GM19455 (cell line): ENCODE data around the gene NPY.
"Not testable (repeated sequence)": the region's sequence is repeated elsewhere in the genome, so short reads cannot be mapped to it uniquely, and the experiment has no call there.

Source experiments
- ATAC-seq: cut with Tn5 transposase; IDR thresholded peaks from one replicate; pipeline ENCODE4 v1.9.1; 2021; ENCODE audit not compliant: unreplicated experiment

NPY gene

GRCh38 chr7:24283897-24284698 is at the start of gene NPY:
Gene NPY, plus strand, starts transcription at chr7:24284190. Its CDS starts 1,051 bp downstream, at chr7:24285241.
- no peak for ATAC-seq

DNA sequence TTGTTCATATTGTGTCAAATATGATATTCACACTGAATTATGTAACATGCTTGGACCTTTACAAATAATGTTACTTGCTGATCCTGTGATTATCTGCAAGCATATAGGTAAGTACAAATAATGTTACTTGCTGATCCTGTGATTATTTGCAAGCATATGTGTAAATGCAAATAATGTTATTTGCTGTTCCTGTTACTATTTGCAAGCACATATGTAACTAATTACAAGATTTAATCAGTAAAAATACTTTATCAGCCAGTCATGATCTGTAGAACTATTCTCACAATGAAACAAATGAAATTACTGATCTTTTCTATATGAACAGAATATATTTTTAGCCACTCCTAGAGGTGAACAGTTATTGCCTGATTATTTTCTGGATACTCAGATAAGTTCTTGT is 44.7 kb upstream of the NPY start:
- ATAC-seq, result no peak

GRCh38 chr7:24241206-24241605 is 42.8 kb upstream of the NPY start:
- ATAC-seq, result no peak

DNA sequence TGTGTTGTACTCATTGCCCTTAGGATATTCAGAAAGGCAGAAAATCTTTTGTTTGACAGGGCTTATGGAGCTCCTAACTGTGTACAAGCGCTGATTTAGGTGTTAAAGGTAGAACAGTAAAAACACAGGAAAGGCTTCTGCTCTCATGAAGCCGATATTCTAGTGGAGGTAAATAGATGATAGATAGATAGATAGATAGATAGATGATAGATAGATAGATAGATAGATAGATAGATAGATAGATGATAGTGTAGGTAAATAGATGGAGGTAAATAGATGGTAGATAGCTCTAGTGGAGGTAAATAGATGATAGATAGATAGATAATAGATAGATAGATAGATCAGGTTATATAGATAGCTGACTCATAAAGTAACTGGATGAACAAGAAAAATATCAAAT is 39.4 kb upstream of the NPY start:
- ATAC-seq, result no peak

DNA sequence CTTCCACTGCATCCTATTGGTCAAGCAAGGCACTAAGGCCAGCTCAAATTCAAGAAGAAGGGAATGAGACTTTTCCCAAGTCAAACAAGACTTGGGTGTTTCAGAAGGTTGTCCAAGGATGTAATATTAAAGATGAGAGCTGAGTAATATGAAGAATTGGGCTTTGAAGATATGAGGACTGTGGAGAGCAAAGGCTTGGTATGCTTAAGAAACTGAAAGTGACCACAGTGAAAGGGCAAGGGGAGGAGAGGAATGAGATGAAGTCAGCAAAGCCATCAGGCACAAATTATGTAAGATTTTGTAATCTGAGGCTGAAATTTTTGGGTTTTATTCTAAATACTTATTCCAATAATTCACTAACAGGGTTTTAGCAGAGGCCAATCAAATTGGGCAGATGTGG is 38.6 kb upstream of the NPY start:
- no peak for ATAC-seq

DNA sequence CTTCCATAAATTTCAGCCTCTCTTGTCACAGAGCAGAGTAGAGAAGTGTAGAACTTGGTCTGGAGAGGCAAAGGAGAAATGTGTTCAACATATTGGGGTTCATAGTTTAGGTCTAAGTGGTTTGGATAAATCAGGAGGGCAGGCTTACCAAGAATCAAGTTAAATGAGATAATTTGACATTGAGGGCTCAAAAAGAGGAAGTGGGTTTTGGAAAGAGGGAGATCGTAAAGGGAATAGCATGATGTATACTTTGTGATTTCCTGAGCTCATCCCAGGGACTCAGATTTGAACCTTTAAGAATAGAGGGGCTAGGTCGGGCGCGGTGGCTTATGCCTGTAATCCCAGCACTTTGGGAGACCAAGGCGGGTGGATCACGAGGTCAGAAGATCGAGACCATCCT is 34.7 kb upstream of the NPY start:
- ATAC-seq, result no peak

DNA sequence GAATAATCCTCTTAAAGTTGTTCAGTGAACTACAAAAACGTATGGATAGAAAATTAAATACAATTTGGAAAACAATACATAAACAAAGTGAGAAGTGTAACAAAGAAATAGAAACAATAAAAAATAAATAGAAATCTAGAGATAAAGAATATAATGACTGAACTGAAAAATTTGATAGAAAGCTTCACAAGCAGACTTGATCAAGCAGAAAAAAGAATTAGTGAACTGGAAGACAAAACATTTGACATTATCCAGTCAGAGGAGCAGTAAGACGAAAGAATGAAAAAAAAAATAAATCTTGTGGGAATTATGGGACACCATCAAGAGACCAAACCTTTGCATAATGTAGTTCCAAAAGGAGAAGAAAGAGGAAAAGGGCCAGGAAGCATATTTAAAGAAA is 32.4 kb upstream of the NPY start:
- no peak for ATAC-seq

DNA sequence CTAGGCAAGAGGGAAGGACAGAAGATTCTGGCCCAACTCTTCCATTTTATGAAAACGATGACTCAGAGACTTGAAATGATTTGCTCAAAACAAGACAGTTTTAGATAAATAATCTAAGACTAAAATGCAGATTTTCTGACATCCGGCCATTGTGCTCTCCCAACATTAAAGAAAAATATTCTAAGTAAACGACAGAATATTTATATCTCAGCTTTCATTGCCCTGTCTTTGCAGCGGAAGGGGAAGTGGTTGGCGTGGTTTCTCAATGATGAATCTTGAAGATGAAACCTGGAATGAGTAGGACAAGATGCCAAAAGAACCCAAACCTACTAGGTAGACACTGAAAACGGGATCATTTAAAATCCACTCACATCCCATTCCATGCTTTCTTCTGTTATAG is 28.9 kb upstream of the NPY start:
- no peak for ATAC-seq

DNA sequence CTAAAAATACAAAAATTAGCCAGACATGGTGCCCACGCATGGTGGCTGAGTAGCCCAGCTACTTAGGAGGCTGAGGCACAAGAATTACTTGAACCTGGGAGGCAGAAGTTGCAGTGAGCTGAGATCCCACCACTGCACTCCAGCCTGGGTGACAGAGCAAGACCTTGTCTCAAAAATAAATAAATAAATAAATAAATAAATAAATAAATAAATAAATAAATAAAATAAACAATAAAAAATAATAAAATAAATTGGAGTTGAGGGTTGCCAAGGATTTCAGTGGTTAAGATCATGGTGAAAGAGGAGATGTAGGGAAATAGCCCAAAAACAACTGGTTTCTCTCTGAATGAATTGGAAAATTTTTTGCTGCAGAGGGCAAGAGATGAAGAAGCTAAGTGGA is 25.7 kb upstream of the NPY start:
- ATAC-seq, result not testable (repeated sequence)

DNA sequence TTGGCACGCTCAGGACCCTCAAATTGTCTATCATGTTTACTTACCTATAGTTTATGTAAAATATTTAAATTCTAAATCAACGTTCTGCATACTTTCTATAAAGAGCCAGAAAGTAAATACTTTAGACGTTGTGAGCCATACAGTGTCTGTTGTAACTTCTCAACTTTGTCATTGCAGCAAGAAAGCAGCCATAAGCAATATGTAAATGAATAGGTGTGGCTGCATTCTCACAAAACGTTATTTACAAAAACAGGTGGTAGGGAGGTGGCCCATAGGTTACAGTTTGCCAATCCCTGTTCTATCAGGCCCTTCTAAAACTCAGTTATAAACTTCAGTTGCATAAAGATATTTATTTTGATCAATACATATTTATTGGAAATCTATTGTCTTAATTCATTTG is 12.1 kb upstream of the NPY start:
- no peak for ATAC-seq

- no peak for ATAC-seq
These were observed 4.5 kb upstream of the NPY start for GRCh38 chr7:24279512-24279911.

GRCh38 chr7:24283554-24283896 is 465 bp upstream of the NPY start:
- ATAC-seq, result no peak

DNA sequence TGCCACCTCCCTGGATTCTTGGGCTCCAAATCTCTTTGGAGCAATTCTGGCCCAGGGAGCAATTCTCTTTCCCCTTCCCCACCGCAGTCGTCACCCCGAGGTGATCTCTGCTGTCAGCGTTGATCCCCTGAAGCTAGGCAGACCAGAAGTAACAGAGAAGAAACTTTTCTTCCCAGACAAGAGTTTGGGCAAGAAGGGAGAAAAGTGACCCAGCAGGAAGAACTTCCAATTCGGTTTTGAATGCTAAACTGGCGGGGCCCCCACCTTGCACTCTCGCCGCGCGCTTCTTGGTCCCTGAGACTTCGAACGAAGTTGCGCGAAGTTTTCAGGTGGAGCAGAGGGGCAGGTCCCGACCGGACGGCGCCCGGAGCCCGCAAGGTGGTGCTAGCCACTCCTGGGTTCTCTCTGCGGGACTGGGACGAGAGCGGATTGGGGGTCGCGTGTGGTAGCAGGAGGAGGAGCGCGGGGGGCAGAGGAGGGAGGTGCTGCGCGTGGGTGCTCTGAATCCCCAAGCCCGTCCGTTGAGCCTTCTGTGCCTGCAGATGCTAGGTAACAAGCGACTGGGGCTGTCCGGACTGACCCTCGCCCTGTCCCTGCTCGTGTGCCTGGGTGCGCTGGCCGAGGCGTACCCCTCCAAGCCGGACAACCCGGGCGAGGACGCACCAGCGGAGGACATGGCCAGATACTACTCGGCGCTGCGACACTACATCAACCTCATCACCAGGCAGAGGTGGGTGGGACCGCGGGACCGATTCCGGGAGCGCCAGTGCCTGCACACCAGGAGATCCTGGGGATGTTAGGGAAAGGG is 913 bp downstream of the NPY start:
- no peak for ATAC-seq

DNA sequence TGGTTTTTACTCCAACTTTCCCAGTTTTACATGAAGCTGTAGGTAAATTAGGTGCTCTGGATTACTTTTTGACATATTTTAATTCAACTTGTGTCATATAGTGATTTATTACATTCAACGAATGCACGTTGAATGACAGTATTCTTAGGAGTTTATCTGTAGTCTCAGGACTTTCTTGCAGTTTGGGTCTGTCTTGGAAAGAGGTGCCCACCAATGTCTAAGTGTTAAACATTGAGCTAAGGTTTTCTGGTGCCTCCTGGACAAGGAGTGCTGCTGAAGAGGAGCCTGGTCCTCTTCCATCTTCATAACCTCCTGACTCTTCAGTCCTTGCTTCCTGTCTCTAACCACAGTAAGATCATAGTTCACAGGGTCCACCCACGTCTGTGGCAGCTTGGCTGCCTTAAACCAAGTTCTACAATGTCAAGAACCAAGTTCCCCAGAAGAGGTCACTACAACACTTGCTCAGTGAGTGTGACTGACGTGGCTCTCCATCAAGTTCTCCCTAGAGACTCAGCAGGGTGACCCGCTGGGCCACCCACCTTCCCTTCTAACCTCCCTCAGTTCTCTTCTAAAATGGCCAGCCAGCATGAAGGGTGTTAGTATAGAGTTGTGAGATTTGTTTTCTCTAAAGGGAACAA is 6.1 kb downstream of the NPY start:
- ATAC-seq, result peak; percentile 99

GRCh38 chr7:24291271-24291670 is 7.3 kb downstream of the NPY start:
- no peak for ATAC-seq

GRCh38 chr7:24297362-24297761 is 13.4 kb downstream of the NPY start:
- ATAC-seq, result no peak

- no peak for ATAC-seq
These were observed 14.7 kb downstream of the NPY start for GRCh38 chr7:24298696-24299095.

DNA sequence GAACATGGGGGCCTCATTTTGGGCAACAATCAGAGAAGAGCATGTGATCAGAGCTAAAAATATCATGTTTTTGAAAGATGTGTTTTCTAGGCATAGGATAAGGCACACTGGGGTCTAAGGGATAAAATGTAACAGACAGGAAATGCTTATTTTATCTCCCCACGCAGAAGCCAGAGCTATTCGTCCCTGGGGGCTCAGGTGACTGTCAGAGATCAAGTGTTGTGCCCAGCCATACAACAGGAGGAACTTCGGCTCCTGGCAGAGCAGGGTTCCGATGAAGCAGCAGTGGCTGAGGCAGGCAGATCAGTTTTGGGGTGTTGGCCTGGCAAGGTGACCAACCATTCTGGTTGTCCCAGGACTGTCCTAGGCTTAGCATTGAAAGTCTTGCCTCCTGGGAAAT is 15.2 kb downstream of the NPY start:
- no peak for ATAC-seq

GRCh38 chr7:24301703-24302102 is 17.7 kb downstream of the NPY start:
- ATAC-seq, result no peak

GRCh38 chr7:24304494-24305095 is 20.6 kb downstream of the NPY start:
- no peak for ATAC-seq

DNA sequence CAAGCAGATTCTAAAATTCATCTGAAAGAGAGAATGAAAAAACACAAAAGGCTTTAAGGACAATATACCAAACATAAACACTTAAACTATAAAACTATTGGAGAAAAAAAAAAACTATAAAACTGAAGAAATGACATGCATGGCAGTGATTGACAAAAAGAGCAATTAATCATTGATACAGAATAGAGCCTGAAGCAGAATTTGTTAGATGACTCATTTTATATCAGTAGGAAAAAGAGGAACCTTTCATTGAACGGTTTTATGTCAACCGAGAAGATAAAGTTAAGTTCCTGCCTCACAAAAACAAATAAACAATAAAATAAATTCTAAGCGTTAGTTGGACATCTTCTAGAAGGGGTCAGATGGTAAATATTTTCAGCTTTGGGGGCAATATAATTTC is 23.3 kb downstream of the NPY start:
- no peak for ATAC-seq

DNA sequence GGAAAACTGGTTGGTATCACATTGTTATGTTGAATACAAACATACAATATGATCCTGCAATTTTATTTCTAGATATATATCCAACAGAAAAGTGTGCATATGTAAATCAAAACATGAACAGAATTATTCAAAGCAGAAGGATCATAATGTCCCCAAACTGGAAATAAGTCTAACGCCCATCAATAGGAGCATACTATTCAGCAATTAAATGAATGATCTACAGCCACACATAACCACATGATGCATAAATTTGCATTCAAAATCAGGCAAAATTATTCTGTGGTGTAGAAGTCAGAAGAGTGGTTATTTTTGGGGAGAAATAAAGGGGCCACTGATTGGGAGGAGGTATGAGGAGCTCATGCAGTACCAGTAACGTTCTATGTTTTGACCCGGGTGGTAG is 28.6 kb downstream of the NPY start:
- no peak for ATAC-seq
